GM12878 (cell line): ENCODE data around the gene CERK.

ENCODE experiments used
- CTCF ChIP-seq, 3 experiments: IDR thresholded peaks in 2 of 3; conservative IDR thresholded peaks in 1 of 3; 2 replicates each; pipeline ENCODE4 v1.5.1; 2011; ENCODE audit warnings: low read depth in 3 of 3, low read length in 3 of 3, mild to moderate bottlenecking in 3 of 3, control low read depth in 2 of 3, moderate library complexity in 2 of 3, inconsistent platforms in 1 of 3, mixed read lengths in 1 of 3; ENCODE audit not compliant: control insufficient read depth in 2 of 3, insufficient read depth in 1 of 3; ENCODE audit errors: extremely low read depth in 1 of 3
- MXI1 ChIP-seq: fragments of 150-350 bp; IDR thresholded peaks from 2 replicates; pipeline ENCODE4 v1.6.1; 2011; ENCODE audit warnings: low read depth, mild to moderate bottlenecking, inconsistent platforms, low read length, improper control_type of control experiment
- POLR2AphosphoS5 ChIP-seq: IDR thresholded peaks from 2 replicates; pipeline ENCODE4 v1.6.1; 2011; ENCODE audit warnings: mild to moderate bottlenecking, low read length, inconsistent platforms
- ZNF24 ChIP-seq: fragments of 450-650 bp; IDR thresholded peaks from 2 replicates; pipeline ENCODE4 v1.6.1; 2017; ENCODE audit warnings: antibody characterized with exemption, mild to moderate bottlenecking
- ZSCAN29 ChIP-seq: fragments of 450-650 bp; IDR thresholded peaks from 2 replicates; pipeline ENCODE4 v1.6.1; 2017; ENCODE audit warnings: mild to moderate bottlenecking, moderate library complexity

DNA sequence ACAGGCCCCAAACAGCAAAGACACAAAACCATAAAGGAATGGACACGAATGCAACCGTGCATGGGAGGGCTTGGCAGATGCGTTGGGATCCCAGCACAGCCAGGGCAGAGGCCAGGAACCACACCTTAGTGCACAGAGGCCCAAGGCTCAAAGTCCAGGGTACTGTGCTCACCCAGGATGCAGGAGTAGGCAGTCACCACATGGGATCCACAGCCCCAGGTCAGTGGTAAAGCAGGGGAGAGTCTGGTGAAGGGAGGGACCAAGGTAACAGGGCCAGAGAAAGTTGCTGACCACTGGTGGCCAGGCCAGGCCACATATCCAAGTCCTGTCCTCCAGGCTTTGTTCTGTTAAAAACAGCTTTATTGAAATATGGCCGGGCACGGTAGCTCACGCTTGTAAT lies 6.5 kb upstream of the CERK start:
- TF ChIP-seq ZNF24 (no peak), POLR2AphosphoS5 (no peak), CTCF (IDR thresholded peaks at IDR 0.05 in 2 of 3, conservative IDR thresholded peaks at IDR 0.05 in 1 of 3; ENCODE audit: control insufficient read depth in 2 of 3, extremely low read depth in 1 of 3, insufficient read depth in 1 of 3, low read depth in 3 of 3, low read length in 3 of 3) (no peak), MXI1 (no peak), ZSCAN29 (no peak)
